Measurements from ENCODE around the gene NR2F1-AS1.

DNA sequence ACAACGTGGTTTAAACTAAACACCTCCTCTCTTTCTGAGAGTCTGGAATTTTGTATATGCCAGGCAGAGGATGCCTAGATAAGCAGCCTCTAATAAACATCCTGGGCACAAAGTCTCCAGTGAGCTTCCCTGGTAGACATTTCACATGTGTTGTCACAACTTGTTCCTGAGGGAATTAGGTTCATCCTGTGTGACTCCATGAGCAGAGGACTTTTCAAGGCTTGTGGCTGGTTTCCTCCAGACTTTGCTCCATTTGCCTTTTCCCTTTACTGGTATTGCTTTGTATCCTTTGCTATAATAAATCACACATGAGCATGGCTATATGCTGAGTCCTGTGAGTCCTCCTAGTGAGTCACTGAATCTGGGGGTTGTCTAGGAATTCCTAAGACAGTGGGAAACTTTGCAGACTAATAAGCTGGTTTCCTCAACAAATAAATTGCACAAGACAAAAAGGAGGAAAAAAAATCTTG lies 77.4 kb downstream of the NR2F1-AS1 start:
- TF ChIP-seq, protein P1, sequence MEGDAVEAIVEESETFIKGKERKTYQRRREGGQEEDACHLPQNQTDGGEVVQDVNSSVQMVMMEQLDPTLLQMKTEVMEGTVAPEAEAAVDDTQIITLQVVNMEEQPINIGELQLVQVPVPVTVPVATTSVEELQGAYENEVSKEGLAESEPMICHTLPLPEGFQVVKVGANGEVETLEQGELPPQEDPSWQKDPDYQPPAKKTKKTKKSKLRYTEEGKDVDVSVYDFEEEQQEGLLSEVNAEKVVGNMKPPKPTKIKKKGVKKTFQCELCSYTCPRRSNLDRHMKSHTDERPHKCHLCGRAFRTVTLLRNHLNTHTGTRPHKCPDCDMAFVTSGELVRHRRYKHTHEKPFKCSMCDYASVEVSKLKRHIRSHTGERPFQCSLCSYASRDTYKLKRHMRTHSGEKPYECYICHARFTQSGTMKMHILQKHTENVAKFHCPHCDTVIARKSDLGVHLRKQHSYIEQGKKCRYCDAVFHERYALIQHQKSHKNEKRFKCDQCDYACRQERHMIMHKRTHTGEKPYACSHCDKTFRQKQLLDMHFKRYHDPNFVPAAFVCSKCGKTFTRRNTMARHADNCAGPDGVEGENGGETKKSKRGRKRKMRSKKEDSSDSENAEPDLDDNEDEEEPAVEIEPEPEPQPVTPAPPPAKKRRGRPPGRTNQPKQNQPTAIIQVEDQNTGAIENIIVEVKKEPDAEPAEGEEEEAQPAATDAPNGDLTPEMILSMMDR (conservative IDR thresholded peaks at IDR 0.05; ENCODE audit: low read depth in 2 of 2) = no peak
- TF ChIP-seq EZH2 (IDR thresholded peaks at IDR 0.05; ENCODE audit: low read depth, unreplicated experiment) = no peak
- no peak for TF ChIP-seq ZNF114 (CRISPR knock-in tag; IDR thresholded peaks at IDR 0.05)
- no peak for TF ChIP-seq POLR2AphosphoS5 (IDR thresholded peaks at IDR 0.05; ENCODE audit: low read depth)
- TF ChIP-seq, protein P2, sequence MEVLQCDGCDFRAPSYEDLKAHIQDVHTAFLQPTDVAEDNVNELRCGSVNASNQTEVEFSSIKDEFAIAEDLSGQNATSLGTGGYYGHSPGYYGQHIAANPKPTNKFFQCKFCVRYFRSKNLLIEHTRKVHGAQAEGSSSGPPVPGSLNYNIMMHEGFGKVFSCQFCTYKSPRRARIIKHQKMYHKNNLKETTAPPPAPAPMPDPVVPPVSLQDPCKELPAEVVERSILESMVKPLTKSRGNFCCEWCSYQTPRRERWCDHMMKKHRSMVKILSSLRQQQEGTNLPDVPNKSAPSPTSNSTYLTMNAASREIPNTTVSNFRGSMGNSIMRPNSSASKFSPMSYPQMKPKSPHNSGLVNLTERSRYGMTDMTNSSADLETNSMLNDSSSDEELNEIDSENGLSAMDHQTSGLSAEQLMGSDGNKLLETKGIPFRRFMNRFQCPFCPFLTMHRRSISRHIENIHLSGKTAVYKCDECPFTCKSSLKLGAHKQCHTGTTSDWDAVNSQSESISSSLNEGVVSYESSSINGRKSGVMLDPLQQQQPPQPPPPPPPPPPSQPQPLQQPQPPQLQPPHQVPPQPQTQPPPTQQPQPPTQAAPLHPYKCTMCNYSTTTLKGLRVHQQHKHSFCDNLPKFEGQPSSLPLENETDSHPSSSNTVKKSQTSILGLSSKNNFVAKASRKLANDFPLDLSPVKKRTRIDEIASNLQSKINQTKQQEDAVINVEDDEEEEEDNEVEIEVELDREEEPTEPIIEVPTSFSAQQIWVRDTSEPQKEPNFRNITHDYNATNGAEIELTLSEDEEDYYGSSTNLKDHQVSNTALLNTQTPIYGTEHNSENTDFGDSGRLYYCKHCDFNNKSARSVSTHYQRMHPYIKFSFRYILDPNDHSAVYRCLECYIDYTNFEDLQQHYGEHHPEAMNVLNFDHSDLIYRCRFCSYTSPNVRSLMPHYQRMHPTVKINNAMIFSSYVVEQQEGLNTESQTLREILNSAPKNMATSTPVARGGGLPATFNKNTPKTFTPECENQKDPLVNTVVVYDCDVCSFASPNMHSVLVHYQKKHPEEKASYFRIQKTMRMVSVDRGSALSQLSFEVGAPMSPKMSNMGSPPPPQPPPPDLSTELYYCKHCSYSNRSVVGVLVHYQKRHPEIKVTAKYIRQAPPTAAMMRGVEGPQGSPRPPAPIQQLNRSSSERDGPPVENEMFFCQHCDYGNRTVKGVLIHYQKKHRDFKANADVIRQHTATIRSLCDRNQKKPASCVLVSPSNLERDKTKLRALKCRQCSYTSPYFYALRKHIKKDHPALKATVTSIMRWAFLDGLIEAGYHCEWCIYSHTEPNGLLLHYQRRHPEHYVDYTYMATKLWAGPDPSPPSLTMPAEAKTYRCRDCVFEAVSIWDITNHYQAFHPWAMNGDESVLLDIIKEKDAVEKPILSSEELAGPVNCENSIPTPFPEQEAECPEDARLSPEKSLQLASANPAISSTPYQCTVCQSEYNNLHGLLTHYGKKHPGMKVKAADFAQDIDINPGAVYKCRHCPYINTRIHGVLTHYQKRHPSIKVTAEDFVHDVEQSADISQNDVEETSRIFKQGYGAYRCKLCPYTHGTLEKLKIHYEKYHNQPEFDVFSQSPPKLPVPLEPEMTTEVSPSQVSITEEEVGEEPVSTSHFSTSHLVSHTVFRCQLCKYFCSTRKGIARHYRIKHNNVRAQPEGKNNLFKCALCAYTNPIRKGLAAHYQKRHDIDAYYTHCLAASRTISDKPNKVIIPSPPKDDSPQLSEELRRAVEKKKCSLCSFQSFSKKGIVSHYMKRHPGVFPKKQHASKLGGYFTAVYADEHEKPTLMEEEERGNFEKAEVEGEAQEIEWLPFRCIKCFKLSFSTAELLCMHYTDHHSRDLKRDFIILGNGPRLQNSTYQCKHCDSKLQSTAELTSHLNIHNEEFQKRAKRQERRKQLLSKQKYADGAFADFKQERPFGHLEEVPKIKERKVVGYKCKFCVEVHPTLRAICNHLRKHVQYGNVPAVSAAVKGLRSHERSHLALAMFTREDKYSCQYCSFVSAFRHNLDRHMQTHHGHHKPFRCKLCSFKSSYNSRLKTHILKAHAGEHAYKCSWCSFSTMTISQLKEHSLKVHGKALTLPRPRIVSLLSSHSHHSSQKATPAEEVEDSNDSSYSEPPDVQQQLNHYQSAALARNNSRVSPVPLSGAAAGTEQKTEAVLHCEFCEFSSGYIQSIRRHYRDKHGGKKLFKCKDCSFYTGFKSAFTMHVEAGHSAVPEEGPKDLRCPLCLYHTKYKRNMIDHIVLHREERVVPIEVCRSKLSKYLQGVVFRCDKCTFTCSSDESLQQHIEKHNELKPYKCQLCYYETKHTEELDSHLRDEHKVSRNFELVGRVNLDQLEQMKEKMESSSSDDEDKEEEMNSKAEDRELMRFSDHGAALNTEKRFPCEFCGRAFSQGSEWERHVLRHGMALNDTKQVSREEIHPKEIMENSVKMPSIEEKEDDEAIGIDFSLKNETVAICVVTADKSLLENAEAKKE (CRISPR knock-in tag; IDR thresholded peaks at IDR 0.05) = no peak
- TF ChIP-seq, protein P3, sequence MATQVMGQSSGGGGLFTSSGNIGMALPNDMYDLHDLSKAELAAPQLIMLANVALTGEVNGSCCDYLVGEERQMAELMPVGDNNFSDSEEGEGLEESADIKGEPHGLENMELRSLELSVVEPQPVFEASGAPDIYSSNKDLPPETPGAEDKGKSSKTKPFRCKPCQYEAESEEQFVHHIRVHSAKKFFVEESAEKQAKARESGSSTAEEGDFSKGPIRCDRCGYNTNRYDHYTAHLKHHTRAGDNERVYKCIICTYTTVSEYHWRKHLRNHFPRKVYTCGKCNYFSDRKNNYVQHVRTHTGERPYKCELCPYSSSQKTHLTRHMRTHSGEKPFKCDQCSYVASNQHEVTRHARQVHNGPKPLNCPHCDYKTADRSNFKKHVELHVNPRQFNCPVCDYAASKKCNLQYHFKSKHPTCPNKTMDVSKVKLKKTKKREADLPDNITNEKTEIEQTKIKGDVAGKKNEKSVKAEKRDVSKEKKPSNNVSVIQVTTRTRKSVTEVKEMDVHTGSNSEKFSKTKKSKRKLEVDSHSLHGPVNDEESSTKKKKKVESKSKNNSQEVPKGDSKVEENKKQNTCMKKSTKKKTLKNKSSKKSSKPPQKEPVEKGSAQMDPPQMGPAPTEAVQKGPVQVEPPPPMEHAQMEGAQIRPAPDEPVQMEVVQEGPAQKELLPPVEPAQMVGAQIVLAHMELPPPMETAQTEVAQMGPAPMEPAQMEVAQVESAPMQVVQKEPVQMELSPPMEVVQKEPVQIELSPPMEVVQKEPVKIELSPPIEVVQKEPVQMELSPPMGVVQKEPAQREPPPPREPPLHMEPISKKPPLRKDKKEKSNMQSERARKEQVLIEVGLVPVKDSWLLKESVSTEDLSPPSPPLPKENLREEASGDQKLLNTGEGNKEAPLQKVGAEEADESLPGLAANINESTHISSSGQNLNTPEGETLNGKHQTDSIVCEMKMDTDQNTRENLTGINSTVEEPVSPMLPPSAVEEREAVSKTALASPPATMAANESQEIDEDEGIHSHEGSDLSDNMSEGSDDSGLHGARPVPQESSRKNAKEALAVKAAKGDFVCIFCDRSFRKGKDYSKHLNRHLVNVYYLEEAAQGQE (IDR thresholded peaks at IDR 0.05; ENCODE audit: unreplicated experiment) = no peak
- TF ChIP-seq EZH2phosphoT487 (IDR thresholded peaks at IDR 0.05; ENCODE audit: unreplicated experiment) = no peak
- no peak for TF ChIP-seq JUNB (IDR thresholded peaks at IDR 0.05; ENCODE audit: unreplicated experiment)
